Naive thymus-derived CD4-positive, alpha-beta T cell (primary cell): ENCODE data around the gene UIMC1. TPM values are rescaled to one million over a fixed set of nuclear protein-coding genes. Genes with fewer than 3 reads are reported as not detected.
A peak's percentile ranks its signal among the peaks of the same experiment; 100 is the strongest.

Experiments
- ATAC-seq: fragments of 150-1000 bp; cut with Tn5 transposase; 2 replicates; pipeline ENCODE4 v1.10.0; 2021; ENCODE audit warnings: mild to moderate bottlenecking, moderate library complexity
- CTCF ChIA-PET: fragments of 350-600 bp; sonication (Branson Sonifier 250); formaldehyde crosslinking; loops from one replicate; lab custom pipeline; 2021; ENCODE audit warnings: antibody characterized with exemption; lab: Charles Lee
- POLR2A ChIA-PET: fragments of 350-600 bp; sonication (Branson Sonifier 250); formaldehyde crosslinking; loops from one replicate; lab custom pipeline; 2021; ENCODE audit warnings: antibody characterized with exemption, inconsistent platforms; lab: Charles Lee
- DNase-seq, 9 donors: peaks; one replicate each; pipeline versions ENCODE4 v3.0.0 to v3.0.0-alpha.2; 2020 to 2022; ENCODE audit warnings: mixed read lengths in 1 of 9
- H3K27ac ChIP-seq: one replicate; pipeline ENCODE4 v1.7.0; 2013; ENCODE audit warnings: mild to moderate bottlenecking, low read depth, low read length, moderate library complexity
- H3K27me3 ChIP-seq, 2 donors: one replicate each; pipeline ENCODE4 v1.7.0; 2013; ENCODE audit warnings: low read length in 2 of 2, mild to moderate bottlenecking in 2 of 2, moderate library complexity in 2 of 2; ENCODE audit not compliant: control insufficient read depth in 2 of 2, insufficient read depth in 2 of 2
- H3K36me3 ChIP-seq, 3 experiments: 1 replicate in 2 of 3; 2 replicates in 1 of 3; pipeline ENCODE4 v1.7.0; 2013; ENCODE audit warnings: low read length in 3 of 3, mild to moderate bottlenecking in 3 of 3, moderate library complexity in 1 of 3; ENCODE audit not compliant: insufficient read depth in 3 of 3, control insufficient read depth in 2 of 3
- H3K4me1 ChIP-seq, 2 donors: one replicate each; pipeline ENCODE4 v1.7.0; 2013; ENCODE audit warnings: low read length in 2 of 2, mild to moderate bottlenecking in 2 of 2, moderate library complexity in 1 of 2; ENCODE audit not compliant: control insufficient read depth in 2 of 2, insufficient read depth in 2 of 2
- H3K4me3 ChIP-seq: 2 replicates; pipeline ENCODE4 v1.7.0; 2013; ENCODE audit warnings: mild to moderate bottlenecking, low read length
- H3K9me3 ChIP-seq, 3 experiments: 1 replicate in 2 of 3; 2 replicates in 1 of 3; pipeline ENCODE4 v1.7.0; 2013; ENCODE audit warnings: low read length in 3 of 3; ENCODE audit not compliant: control insufficient read depth in 2 of 3
- H3K27ac Mint-ChIP-seq, 9 donors: one replicate each; pipeline ENCODE4 v1.8.0; 2020 to 2022; ENCODE audit warnings: mixed read lengths in 9 of 9, mild to moderate bottlenecking in 8 of 9, moderate library complexity in 5 of 9, inconsistent platforms in 2 of 9
- H3K27me3 Mint-ChIP-seq, 5 donors: one replicate each; pipeline ENCODE4 v1.8.0; 2021 to 2022; ENCODE audit warnings: mixed read lengths in 5 of 5, mild to moderate bottlenecking in 1 of 5
- H3K36me3 Mint-ChIP-seq, 5 donors: one replicate each; pipeline ENCODE4 v1.8.0; 2020 to 2022; ENCODE audit warnings: mixed read lengths in 5 of 5, mild to moderate bottlenecking in 3 of 5, inconsistent platforms in 1 of 5
- H3K4me1 Mint-ChIP-seq, 7 donors: one replicate each; pipeline ENCODE4 v1.8.0; 2020 to 2022; ENCODE audit warnings: mixed read lengths in 7 of 7, mild to moderate bottlenecking in 3 of 7, inconsistent platforms in 1 of 7
- H3K4me3 Mint-ChIP-seq, 10 donors: one replicate each; pipeline ENCODE4 v1.8.0; 2020 to 2022; ENCODE audit warnings: mild to moderate bottlenecking in 10 of 10, mixed read lengths in 10 of 10, moderate library complexity in 6 of 10, inconsistent platforms in 2 of 10
- H3K9me3 Mint-ChIP-seq, 11 donors: one replicate each; pipeline ENCODE4 v1.8.0; 2020 to 2022; ENCODE audit warnings: mixed read lengths in 11 of 11, mild to moderate bottlenecking in 4 of 11, inconsistent platforms in 1 of 11, moderate library complexity in 1 of 11
- intact Hi-C, 2 donors: fragments of 100-400 bp; cut with micrococcal nuclease; formaldehyde crosslinking; loops; one replicate each; pipeline ENCODE4 v1.15.1; 2023
- polyA plus RNA-seq, 2 donors: library from polyadenylated mRNA; unstranded; fragments of 300-500 nt; fragmentation: Illumina TruSeq; gene quantifications; one replicate each; pipeline ENCODE4 v1.2.3, GENCODE V29; 2021
- total RNA-seq, 6 experiments: library from RNA in 5 of 6; stranded (reverse) in 5 of 6; gene quantifications; 1 replicate in 5 of 6; 2 replicates in 1 of 6; pipeline ENCODE4 v1.2.3 and lab custom pipeline; 2021 to 2026

UIMC1 gene
- total and polyA plus RNA-seq, 7 experiments from 2014 or later = 17.5 to 60.8 (median 56.8) TPM

- H3K9me3 Mint-ChIP-seq = no peaks in the 10 kb centered on the region
- H3K36me3 ChIP-seq = peaks cover 0 to 62% (median 5%) of the 10 kb centered on the region in 3 experiments
- H3K36me3 Mint-ChIP-seq = peaks cover 12 to 44% (median 25%) of the 10 kb centered on the region in 5 donors
- no peak overlapping the region for H3K4me3 Mint-ChIP-seq
- DNase-seq (no peak), ATAC-seq (no peak)
- peaks cover 0 to 2% (median 0%) of the 10 kb centered on the region in 7 donors for H3K4me1 Mint-ChIP-seq
- intact Hi-C loops = no loop called here
- POLR2A ChIA-PET = interaction anchor here (0.7 kb wide), 1 partner anchor 89 kb away, joined by 5 read pairs; no protein-coding TSS in a partner anchor
- H3K4me3 ChIP-seq = no peak overlapping the region
- H3K27me3 ChIP-seq = no peaks in the 10 kb centered on the region
- no peak overlapping the region for H3K27ac ChIP-seq
- no peaks in the 10 kb centered on the region for H3K27me3 Mint-ChIP-seq
- H3K9me3 ChIP-seq = no peaks in the 10 kb centered on the region
- CTCF ChIA-PET = no interaction called here
- H3K4me1 ChIP-seq = no peaks in the 10 kb centered on the region
- H3K27ac Mint-ChIP-seq = no peak overlapping the region
Measured at GRCh38 chr5:177043114-177043513, 36.5 kb upstream of the UIMC1 start.

GRCh38 chr5:177041936-177042335 lies 35.4 kb upstream of the UIMC1 start:
- peaks cover 0 to 2% (median 0%) of the 10 kb centered on the region in 7 donors for H3K4me1 Mint-ChIP-seq
- Histone ChIP-seq H3K4me1 (no peaks in the 10 kb centered on the region), H3K9me3 (no peaks in the 10 kb centered on the region), H3K36me3 (peaks cover 0 to 56% (median 5%) of the 10 kb centered on the region in 3 experiments), H3K27me3 (no peaks in the 10 kb centered on the region), H3K4me3 (no peak overlapping the region), H3K27ac (no peak overlapping the region)
- DNase-seq (no peak), ATAC-seq (no peak)
- H3K27me3 Mint-ChIP-seq = no peaks in the 10 kb centered on the region
- no peak overlapping the region for H3K4me3 Mint-ChIP-seq
- intact Hi-C loops = no loop called here
- peaks cover 9 to 37% (median 22%) of the 10 kb centered on the region in 5 donors for H3K36me3 Mint-ChIP-seq
- no peaks in the 10 kb centered on the region for H3K9me3 Mint-ChIP-seq
- peak overlapping the region in 1 of 9 donors; percentile 5 for H3K27ac Mint-ChIP-seq
- ChIA-PET CTCF (interaction anchor here (0.5 to 0.6 kb wide), 2 partner anchors 55 to 85 kb away, joined by 3 to 4 read pairs; no protein-coding TSS in a partner anchor), POLR2A (no interaction called here)

GRCh38 chr5:177040814-177041420 lies 34.3 kb upstream of the UIMC1 start:
- DNase-seq = no peak
- no peaks in the 10 kb centered on the region for H3K9me3 ChIP-seq
- H3K36me3 ChIP-seq = peaks cover 0 to 56% (median 5%) of the 10 kb centered on the region in 3 experiments
- H3K4me3 ChIP-seq = no peak overlapping the region
- H3K4me1 ChIP-seq = peaks cover 0 to 2% of the 10 kb centered on the region in 2 donors
- H3K4me3 Mint-ChIP-seq = no peak overlapping the region
- intact Hi-C loops = no loop called here
- peaks cover 0 to 9% (median 7%) of the 10 kb centered on the region in 7 donors for H3K4me1 Mint-ChIP-seq
- H3K27ac Mint-ChIP-seq = peak overlapping the region in 1 of 9 donors; percentile 55
- ATAC-seq = no peak
- POLR2A ChIA-PET = no interaction called here
- no peaks in the 10 kb centered on the region for H3K27me3 ChIP-seq
- H3K9me3 Mint-ChIP-seq = no peaks in the 10 kb centered on the region
- peaks cover 9 to 38% (median 18%) of the 10 kb centered on the region in 5 donors for H3K36me3 Mint-ChIP-seq
- H3K27ac ChIP-seq = no peak overlapping the region
- H3K27me3 Mint-ChIP-seq = no peaks in the 10 kb centered on the region
- CTCF ChIA-PET = interaction anchor here (0.5 kb wide), 1 partner anchor 54 kb away, joined by 3 read pairs; no protein-coding TSS in a partner anchor

- H3K27ac Mint-ChIP-seq = no peak overlapping the region
Measured at GRCh38 chr5:177036921-177037320, 30.3 kb upstream of the UIMC1 start.

GRCh38 chr5:177036443-177036842 lies 29.9 kb upstream of the UIMC1 start:
- Histone ChIP-seq H3K36me3 (peaks cover 0 to 16% (median 5%) of the 10 kb centered on the region in 3 experiments), H3K27ac (no peak overlapping the region), H3K4me1 (peaks cover 0 to 3% of the 10 kb centered on the region in 2 donors), H3K9me3 (peaks cover 0 to 3% (median 0%) of the 10 kb centered on the region in 3 experiments), H3K27me3 (no peaks in the 10 kb centered on the region), H3K4me3 (no peak overlapping the region)
- intact Hi-C loops = no loop called here
- H3K36me3 Mint-ChIP-seq = peaks cover 7 to 34% (median 15%) of the 10 kb centered on the region in 5 donors
- POLR2A ChIA-PET = interaction anchor here (0.9 kb wide), 1 partner anchor 9 kb away, joined by 4 read pairs; no protein-coding TSS in a partner anchor
- ATAC-seq (no peak), DNase-seq (no peak)
- H3K27me3 Mint-ChIP-seq = no peaks in the 10 kb centered on the region
- H3K27ac Mint-ChIP-seq = peak overlapping the region in 1 of 9 donors; percentile 14
- peaks cover 9 to 25% (median 19%) of the 10 kb centered on the region in 7 donors for H3K4me1 Mint-ChIP-seq
- H3K4me3 Mint-ChIP-seq = no peak overlapping the region
- H3K9me3 Mint-ChIP-seq = peaks cover 2 to 6% (median 3%) of the 10 kb centered on the region in 11 donors
- CTCF ChIA-PET = interaction anchor here (0.5 kb wide), 1 partner anchor 74 kb away, joined by 3 read pairs; no protein-coding TSS in a partner anchor

More at GRCh38 chr5:177036921-177037320, 30.3 kb upstream of the UIMC1 start:
- ATAC-seq (no peak), DNase-seq (no peak)
- Histone ChIP-seq H3K4me3 (no peak overlapping the region), H3K27ac (no peak overlapping the region), H3K36me3 (peaks cover 0 to 21% (median 5%) of the 10 kb centered on the region in 3 experiments), H3K9me3 (no peaks in the 10 kb centered on the region), H3K4me1 (peaks cover 0 to 3% of the 10 kb centered on the region in 2 donors), H3K27me3 (no peaks in the 10 kb centered on the region)
- CTCF ChIA-PET = no interaction called here
- Mint-ChIP-seq H3K4me3 (no peak overlapping the region), H3K4me1 (peaks cover 6 to 23% (median 15%) of the 10 kb centered on the region in 7 donors), H3K27me3 (no peaks in the 10 kb centered on the region), H3K9me3 (peaks cover 0 to 2% (median 0%) of the 10 kb centered on the region in 11 donors), H3K36me3 (peaks cover 5 to 34% (median 16%) of the 10 kb centered on the region in 5 donors)
- POLR2A ChIA-PET = no interaction called here
- intact Hi-C loops = no loop called here

GRCh38 chr5:177035976-177036375 lies 29.4 kb upstream of the UIMC1 start:
- Mint-ChIP-seq H3K4me3 (peak overlapping the region in 4 of 10 donors; percentile 6 to 42 (median 17)), H3K27ac (peak overlapping the region in 3 of 9 donors; percentile 14 to 40 (median 40)), H3K9me3 (peaks cover 4 to 11% (median 6%) of the 10 kb centered on the region in 11 donors), H3K4me1 (peaks cover 9 to 28% (median 20%) of the 10 kb centered on the region in 7 donors), H3K36me3 (peaks cover 8 to 34% (median 19%) of the 10 kb centered on the region in 5 donors), H3K27me3 (no peaks in the 10 kb centered on the region)
- ATAC-seq = no peak
- H3K9me3 ChIP-seq = peaks cover 0 to 3% (median 0%) of the 10 kb centered on the region in 3 experiments
- no peak overlapping the region for H3K27ac ChIP-seq
- ChIA-PET POLR2A (interaction anchor here (0.6 to 0.9 kb wide), 2 partner anchors 9 to 14 kb away, joined by 3 to 4 read pairs; no protein-coding TSS in a partner anchor), CTCF (interaction anchor here (0.5 to 0.6 kb wide), 2 partner anchors 29 to 75 kb away, joined by 3 to 4 read pairs; no protein-coding TSS in a partner anchor)
- H3K27me3 ChIP-seq = no peaks in the 10 kb centered on the region
- peaks cover 0 to 11% (median 1%) of the 10 kb centered on the region in 3 experiments for H3K36me3 ChIP-seq
- no peak overlapping the region for H3K4me3 ChIP-seq
- DNase-seq = no peak
- intact Hi-C loops = no loop called here
- peaks cover 0 to 3% of the 10 kb centered on the region in 2 donors for H3K4me1 ChIP-seq
